Forelimb muscle (tissue), 1 donor: ENCODE measurements around the gene REEP3. TPM values are rescaled to one million over a fixed set of nuclear protein-coding genes. Genes with fewer than 3 reads are reported as not detected.
A peak's percentile ranks its signal among the peaks of the same experiment; 100 is the strongest.

ENCODE experiments used
- DNase-seq: peaks from one replicate; pipeline ENCODE4 v3.0.0-alpha.2; 2013; ENCODE audit warnings: low read depth
- polyA plus RNA-seq: library from polyadenylated mRNA; unstranded; fragments of 120-200 nt; gene quantifications from one replicate; pipeline ENCODE4 v1.2.1, GENCODE V29; 2013; ENCODE audit not compliant: insufficient read length

Gene REEP3
- polyA plus RNA-seq, 1 donor = 13.5 TPM

DNA sequence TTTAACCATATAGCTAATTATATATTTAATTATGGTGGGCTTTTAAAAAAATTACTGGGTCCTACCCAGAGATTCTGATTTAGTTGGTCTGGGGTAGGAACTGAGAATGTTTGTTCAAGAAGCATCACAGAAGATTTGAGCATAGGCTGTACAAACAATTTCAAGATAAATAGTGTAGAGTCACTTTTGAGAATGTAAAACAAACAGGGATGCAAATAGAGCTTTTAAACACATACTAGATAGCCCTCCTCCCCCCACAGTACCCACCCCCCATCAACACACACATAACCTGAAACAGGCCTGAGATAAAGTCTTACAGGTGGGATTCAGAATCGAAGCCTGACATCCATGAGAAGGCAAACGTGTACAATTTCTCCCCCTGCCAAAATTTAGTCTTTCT lies 15.6 kb upstream of the REEP3 start:
- no peak for DNase-seq

DNA sequence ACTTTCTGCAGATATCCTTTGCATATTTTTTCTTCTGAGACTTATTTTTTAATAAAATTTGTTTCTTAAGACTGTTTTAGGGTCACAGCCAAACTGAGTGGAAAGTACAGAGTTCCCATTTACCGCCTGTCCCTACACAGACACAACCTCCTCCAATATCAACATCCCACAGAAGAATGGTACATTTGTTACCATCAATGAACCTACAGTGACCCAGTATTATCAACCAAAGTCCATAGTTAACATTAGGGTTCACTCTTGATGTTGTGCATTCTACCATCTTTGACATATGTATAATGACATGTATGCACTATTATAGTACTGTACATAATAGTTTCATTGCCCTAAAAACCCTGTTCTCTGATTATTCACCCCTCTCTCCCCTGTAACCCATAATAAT lies 14.6 kb upstream of the REEP3 start:
- no peak for DNase-seq

DNA sequence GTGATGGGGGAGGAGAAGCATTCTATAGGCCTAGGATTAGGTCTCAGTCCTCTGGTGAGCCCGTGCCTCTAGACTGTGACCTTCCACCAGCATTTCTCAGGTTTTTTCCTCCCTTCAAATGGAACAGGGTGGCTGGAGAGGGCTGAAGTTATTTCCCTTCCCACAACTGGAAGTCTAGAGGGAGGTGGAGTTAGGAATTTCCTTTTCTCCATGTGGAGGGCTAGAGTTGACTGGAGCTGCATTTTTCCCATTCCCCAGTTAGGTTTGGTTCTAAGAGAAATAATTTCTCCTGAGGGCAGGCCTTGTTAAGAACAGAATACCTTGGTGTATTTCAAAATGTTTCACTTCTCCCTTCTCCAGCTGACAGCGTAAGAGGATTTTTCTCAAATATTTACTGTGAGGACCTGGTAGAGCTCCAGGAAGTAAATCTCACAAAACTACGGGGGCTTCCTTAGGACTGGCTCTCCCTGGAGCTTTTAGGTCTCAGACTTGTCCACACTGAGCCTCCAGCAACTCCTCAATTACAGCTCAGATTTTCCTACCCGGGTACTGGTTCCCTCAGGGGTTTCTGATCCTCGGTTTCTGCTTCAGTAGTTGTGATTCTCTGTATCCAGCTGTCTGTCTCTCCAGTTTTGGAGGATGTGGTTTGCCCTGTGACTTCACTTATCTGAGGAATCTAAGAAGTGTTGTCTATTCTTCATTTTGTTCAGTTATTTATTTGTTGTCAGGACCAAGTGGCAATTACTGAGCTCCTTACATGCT lies 6.0 kb upstream of the REEP3 start:
- no peak for DNase-seq

DNA sequence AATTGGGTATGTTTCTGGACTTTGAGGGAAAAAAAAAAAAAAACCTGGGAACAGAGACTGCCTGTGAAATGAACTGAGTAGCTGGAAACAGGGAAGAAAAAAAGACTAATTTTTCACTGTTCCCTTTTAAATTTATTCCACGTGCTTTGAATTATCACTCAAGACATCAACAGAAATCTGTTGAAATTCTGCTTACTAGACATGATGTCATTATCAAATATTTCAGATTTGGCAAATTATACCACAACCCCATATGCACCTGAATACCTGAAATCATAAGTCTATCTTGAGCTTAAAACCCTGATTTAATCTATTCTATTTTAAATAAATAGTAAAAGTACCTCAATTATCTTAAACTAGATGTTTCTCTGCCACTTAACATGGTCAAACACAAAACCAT lies 5.0 kb upstream of the REEP3 start:
- no peak for DNase-seq

GRCh38 chr10:63518690-63519288 lies 2.4 kb upstream of the REEP3 start:
- DNase-seq = no peak

- peak; percentile 32 for DNase-seq
Observed at GRCh38 chr10:63521416-63522276, 445 bp downstream of the REEP3 start.

DNA sequence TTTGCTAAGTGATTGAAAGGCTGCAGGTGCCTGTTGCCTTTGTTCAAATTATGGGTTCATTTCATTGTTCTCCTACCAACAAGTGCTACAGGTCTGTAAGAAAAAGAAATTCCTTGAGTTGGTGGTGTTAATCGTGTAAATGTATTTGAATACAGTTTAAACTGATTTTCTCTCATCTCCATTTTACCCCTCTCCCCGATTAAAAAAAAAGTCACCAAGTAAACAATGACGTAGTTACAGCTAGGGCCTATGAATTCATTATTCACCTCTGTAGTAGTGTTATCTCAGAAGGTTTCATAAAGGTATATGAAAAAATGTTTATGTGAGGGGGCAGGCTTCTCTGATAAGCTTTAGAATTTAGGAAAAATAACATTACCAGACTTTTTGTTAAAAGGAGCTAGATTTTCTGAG lies 1.1 kb downstream of the REEP3 start:
- no peak for DNase-seq

- DNase-seq = no peak
Observed at GRCh38 chr10:63522995-63523394, 1.8 kb downstream of the REEP3 start.

DNA sequence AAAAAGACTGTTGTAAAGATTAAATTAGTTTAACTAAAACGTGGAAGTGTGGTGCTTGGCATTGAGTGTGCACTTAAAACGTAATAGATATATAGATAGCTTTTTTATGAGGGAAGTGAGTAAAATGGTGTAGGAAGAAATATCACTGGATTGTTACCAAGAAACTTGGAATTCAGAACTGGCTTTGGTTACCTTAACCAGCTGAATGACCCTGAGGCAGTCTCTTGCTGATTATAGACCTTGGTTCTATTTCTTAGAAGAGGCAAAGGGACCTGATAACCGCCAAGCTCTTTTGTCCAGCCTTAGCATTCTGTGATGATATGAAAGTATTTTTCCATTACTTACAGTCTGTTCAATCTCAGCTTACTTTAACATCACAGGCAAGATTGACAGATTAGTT lies 3.8 kb downstream of the REEP3 start:
- DNase-seq = no peak

DNA sequence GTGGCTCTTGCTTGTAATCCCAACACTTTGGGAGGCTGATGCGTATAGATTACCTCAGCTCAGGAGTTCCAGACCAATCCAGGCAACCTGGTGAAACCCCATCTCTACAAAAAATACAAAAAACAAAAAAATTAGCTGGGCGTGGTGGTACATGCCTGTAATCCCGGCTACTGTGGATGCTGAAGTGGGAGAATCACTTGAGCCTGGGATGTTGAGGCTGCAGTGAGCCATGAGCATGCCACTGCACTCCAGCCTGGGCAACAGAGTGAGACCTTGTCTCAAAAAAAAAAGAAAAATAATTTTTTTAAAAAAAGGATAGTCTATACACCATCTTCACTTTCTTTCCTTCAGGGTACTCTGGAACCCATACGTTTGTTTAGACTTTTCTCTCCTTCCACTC lies 6.2 kb downstream of the REEP3 start:
- DNase-seq = no peak

DNA sequence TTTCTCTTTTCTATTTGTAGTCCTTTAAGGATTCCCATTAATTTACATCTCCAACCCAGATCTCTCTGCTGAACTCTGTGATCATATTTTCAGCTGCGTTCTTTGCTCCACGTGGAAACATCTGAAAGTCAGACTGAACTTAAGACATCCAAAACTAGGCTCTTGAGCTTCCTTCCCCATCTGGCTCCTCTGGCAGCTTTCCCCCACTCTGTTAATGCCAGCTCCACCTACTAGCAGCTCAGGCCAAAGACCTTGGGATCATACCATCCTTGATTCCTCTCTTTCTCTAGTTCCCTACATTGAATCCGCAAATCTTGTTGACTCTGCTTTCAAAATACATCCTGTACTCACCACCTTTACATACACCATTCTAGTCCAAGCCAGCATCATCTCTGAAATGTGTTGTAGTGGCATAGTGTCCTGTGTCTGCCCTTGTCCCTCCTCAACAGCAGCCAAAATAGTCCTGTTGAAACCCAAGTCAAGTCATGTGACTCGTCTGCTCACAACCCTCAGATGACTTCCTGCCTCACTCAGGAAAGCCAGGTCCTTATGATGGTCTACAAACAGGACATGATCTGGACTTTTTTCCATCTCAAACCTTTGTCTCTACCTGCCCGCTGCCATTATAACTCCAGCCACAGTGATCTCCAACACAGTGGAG lies 7.0 kb downstream of the REEP3 start:
- no peak for DNase-seq

DNA sequence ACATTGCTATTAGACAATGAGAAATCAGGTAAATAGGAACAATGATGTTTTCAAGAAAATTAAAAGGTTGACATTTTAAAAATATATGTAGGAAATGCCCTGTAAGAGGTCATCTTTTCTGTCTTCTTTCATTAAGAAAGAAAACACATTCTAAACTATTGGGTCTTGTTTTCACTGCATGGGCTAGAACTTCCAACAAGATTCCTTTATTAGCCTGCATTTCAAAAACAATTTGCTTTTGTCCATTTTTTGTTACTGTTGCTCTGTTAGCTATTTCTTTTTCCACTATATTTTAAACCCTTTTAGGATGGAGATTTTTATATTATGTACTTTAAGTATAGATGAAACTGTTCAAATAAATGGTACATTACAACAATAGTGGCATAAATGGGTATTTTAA lies 9.2 kb downstream of the REEP3 start:
- no peak for DNase-seq

DNA sequence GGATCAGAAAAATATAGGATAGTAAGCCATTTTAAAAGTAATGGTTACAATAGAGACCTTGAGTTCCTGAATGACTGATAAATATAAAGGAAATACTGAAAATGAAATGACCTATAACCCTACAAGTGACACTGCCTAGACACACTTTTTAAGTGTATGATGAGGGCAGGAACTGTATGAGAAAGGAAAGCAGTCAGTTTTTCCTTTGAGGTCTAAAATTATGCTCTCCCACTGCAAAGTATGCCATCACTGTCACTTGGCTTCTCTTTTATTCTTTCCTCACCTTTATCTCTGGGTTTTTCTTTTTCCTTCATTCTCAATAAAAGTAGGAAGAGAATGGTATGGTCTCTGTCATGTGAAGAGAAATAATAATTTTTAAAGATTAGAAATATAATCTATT lies 13.5 kb downstream of the REEP3 start:
- no peak for DNase-seq

DNA sequence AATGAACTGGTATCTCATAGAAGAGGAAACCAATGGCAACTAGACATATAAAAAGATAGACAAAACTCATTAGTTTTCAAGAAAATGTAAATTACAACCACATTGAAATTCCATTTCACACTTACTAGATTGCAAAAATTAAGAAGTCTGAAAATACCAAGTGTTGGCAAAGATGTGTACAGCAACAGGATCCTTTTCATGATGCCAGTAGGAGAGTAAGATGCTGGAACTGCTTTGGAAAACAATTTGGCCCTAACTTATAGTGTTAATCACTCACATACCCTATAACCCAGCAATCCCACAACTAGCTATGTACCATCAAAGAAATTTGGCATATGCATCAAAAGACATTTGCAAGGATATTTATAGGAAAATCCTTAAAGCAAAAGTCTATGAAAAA lies 15.5 kb downstream of the REEP3 start:
- DNase-seq = no peak

GRCh38 chr10:63537536-63537935 lies 16.3 kb downstream of the REEP3 start:
- no peak for DNase-seq

DNA sequence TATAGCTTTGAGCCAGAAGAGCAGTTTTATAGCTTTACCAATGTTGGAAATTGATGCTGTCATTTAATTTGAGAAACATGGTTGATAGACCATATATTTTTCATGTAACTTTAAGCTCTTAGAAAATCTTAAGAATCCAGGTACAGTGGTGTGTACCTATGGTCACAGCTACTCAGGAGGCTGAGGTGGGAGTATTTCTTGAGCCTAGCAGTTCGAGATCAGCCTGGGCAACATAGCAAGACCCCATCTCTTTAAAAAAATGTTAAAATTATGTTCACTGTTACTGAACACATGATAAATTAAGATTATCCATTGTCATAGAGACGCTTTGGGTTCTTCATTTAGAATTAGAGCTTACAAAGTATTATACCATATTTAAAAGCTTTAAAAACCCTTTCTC lies 18.2 kb downstream of the REEP3 start:
- DNase-seq = no peak

- DNase-seq = no peak
Observed at GRCh38 chr10:63539994-63540393, 18.8 kb downstream of the REEP3 start.

- DNase-seq = no peak
Observed at GRCh38 chr10:63542835-63543575, 21.8 kb downstream of the REEP3 start.

DNA sequence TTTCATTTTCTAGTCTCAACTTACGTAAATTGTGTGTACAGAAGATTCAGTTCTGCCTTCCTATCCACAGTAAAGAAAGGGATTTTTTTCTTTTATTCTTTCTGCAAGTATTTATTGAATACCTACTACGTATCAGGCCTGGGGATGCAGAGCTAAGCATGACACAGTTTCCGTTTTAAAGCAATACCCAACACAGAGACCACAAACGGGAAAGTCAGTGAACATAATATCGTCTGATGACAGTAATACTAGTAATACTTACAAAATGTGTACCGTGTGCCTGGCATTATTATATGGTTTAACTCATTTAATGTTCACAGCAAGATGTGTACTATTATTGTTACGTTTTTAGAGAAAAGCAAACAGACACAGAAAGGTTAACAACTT lies 22.4 kb downstream of the REEP3 start:
- no peak for DNase-seq

- no peak for DNase-seq
Observed at GRCh38 chr10:63544418-63544817, 23.2 kb downstream of the REEP3 start.

GRCh38 chr10:63547628-63548360 lies 26.6 kb downstream of the REEP3 start:
- DNase-seq = no peak
